GM21526 (cell line): Measurements from ENCODE around the gene CBARP.

ENCODE experiments used
- ATAC-seq: cut with Tn5 transposase; IDR thresholded peaks from one replicate; pipeline ENCODE4 v1.9.1; 2021; ENCODE audit warnings: moderate library complexity; ENCODE audit not compliant: unreplicated experiment, low FRiP score

The CBARP gene

GRCh38 chr19:1229924-1230782 lies 7.7 kb downstream of the CBARP start:
- no peak for ATAC-seq

GRCh38 chr19:1229056-1229923 lies 8.5 kb downstream of the CBARP start:
- no peak for ATAC-seq

- no peak for ATAC-seq
Observed at GRCh38 chr19:1228161-1228957, 9.4 kb downstream of the CBARP start.

GRCh38 chr19:1227304-1228054 lies 10.3 kb downstream of the CBARP start:
- ATAC-seq: no peak

GRCh38 chr19:1226522-1227303 lies 11.1 kb downstream of the CBARP start:
- no peak for ATAC-seq

- no peak for ATAC-seq
Observed at GRCh38 chr19:1226227-1226518, 11.6 kb downstream of the CBARP start.

GRCh38 chr19:1225440-1226226 lies 12.2 kb downstream of the CBARP start:
- no peak for ATAC-seq

- ATAC-seq: no peak
Observed at GRCh38 chr19:1224847-1225246, 13.0 kb downstream of the CBARP start.

GRCh38 chr19:1224047-1224825 lies 13.6 kb downstream of the CBARP start:
- ATAC-seq: no peak

- ATAC-seq: no peak
Observed at GRCh38 chr19:1223018-1223855, 14.6 kb downstream of the CBARP start.

- ATAC-seq: no peak
Observed at GRCh38 chr19:1222394-1222793, 15.4 kb downstream of the CBARP start.

GRCh38 chr19:1221904-1222255 lies 15.9 kb downstream of the CBARP start:
- ATAC-seq: no peak

GRCh38 chr19:1220976-1221903 lies 16.6 kb downstream of the CBARP start:
- ATAC-seq: no peak

- no peak for ATAC-seq
Observed at GRCh38 chr19:1220477-1220930, 17.3 kb downstream of the CBARP start.

GRCh38 chr19:1219786-1220476 lies 17.9 kb downstream of the CBARP start:
- ATAC-seq: no peak
